Left kidney (tissue), 8 donors: Measurements from ENCODE around the gene KIF1B. TPM values are rescaled to one million over a fixed set of nuclear protein-coding genes. Genes with fewer than 3 reads are reported as not detected.

Experiments used
- DNase-seq: peaks from one replicate; pipeline ENCODE4 v3.0.0-alpha.2; 2013
- long read RNA-seq, 8 donors: transcript quantifications; one replicate each; lab custom pipeline, GENCODE V29; 2026
- polyA plus RNA-seq: library from polyadenylated mRNA; unstranded; fragments of 120-200 nt; gene quantifications from one replicate; pipeline ENCODE4 v1.2.1, GENCODE V29; 2013; ENCODE audit not compliant: insufficient read length

Gene KIF1B
- 55.5 TPM for polyA plus RNA-seq
- long read RNA-seq, donor 1, full-length matches to known transcripts = 1 of 1 reads
- long read RNA-seq, donor 1, partial matches to known transcripts = 0 of 1 reads
- long read RNA-seq, donor 1, other reads (novel, unspliced or antisense) = 0 of 1 reads
- long read RNA-seq, donor 2, partial matches to known transcripts = 7 of 7 reads
- long read RNA-seq, donor 2, other reads (novel, unspliced or antisense) = 0 of 7 reads
- long read RNA-seq, donor 3, full-length matches to known transcripts = 3 of 3 reads
- long read RNA-seq, donor 3, partial matches to known transcripts = 0 of 3 reads
- long read RNA-seq, donor 3, other reads (novel, unspliced or antisense) = 0 of 3 reads
- long read RNA-seq, donor 4 = 0 reads
- long read RNA-seq, donor 5, full-length matches to known transcripts = 1 of 1 reads
- long read RNA-seq, donor 5, partial matches to known transcripts = 0 of 1 reads
- long read RNA-seq, donor 5, other reads (novel, unspliced or antisense) = 0 of 1 reads
- long read RNA-seq, donor 6, full-length matches to known transcripts = 1 of 1 reads
- long read RNA-seq, donor 6, partial matches to known transcripts = 0 of 1 reads
- long read RNA-seq, donor 6, other reads (novel, unspliced or antisense) = 0 of 1 reads
- long read RNA-seq, donor 7, full-length matches to known transcripts = 1 of 1 reads
- long read RNA-seq, donor 7, partial matches to known transcripts = 0 of 1 reads
- long read RNA-seq, donor 7, other reads (novel, unspliced or antisense) = 0 of 1 reads
- long read RNA-seq, donor 8, full-length matches to known transcripts = 1 of 1 reads
- long read RNA-seq, donor 8, partial matches to known transcripts = 0 of 1 reads
- long read RNA-seq, donor 8, other reads (novel, unspliced or antisense) = 0 of 1 reads

- peak; percentile 97 for DNase-seq
These were observed at the start of gene KIF1B for GRCh38 chr1:10209905-10210810. TSS of gene KIF1B (plus strand) at chr1:10210570. CDS start at chr1:10232329, 21,759 bp downstream.

GRCh38 chr1:10160907-10161490 lies 49.4 kb upstream of the KIF1B start:
- no peak for DNase-seq

GRCh38 chr1:10161541-10162290 lies 48.7 kb upstream of the KIF1B start:
- no peak for DNase-seq

GRCh38 chr1:10168912-10169514 lies 41.4 kb upstream of the KIF1B start:
- DNase-seq = no peak

- no peak for DNase-seq
These were observed 40.2 kb upstream of the KIF1B start for GRCh38 chr1:10170239-10170574.

GRCh38 chr1:10171105-10171767 lies 39.1 kb upstream of the KIF1B start:
- DNase-seq = no peak

- no peak for DNase-seq
These were observed 38.2 kb upstream of the KIF1B start for GRCh38 chr1:10171995-10172669.

GRCh38 chr1:10173582-10173981 lies 36.8 kb upstream of the KIF1B start:
- no peak for DNase-seq

GRCh38 chr1:10177876-10178275 lies 32.5 kb upstream of the KIF1B start:
- DNase-seq = no peak

GRCh38 chr1:10178597-10179405 lies 31.6 kb upstream of the KIF1B start:
- DNase-seq = no peak

GRCh38 chr1:10179406-10180091 lies 30.8 kb upstream of the KIF1B start:
- DNase-seq = no peak

GRCh38 chr1:10181154-10181553 lies 29.2 kb upstream of the KIF1B start:
- DNase-seq = no peak

GRCh38 chr1:10185759-10186158 lies 24.6 kb upstream of the KIF1B start:
- DNase-seq = no peak

GRCh38 chr1:10186331-10187025 lies 23.9 kb upstream of the KIF1B start:
- DNase-seq = no peak

- DNase-seq = no peak
These were observed 23.4 kb upstream of the KIF1B start for GRCh38 chr1:10187026-10187334.

- no peak for DNase-seq
These were observed 22.2 kb upstream of the KIF1B start for GRCh38 chr1:10188133-10188650.

- DNase-seq = no peak
These were observed 20.7 kb upstream of the KIF1B start for GRCh38 chr1:10189659-10190058.
